Measurements from ENCODE around the gene CASP6.
"Not testable (repeated sequence)": the region's sequence is repeated elsewhere in the genome, so short reads cannot be mapped to it uniquely, and the experiment has no call there.

CASP6 gene

DNA sequence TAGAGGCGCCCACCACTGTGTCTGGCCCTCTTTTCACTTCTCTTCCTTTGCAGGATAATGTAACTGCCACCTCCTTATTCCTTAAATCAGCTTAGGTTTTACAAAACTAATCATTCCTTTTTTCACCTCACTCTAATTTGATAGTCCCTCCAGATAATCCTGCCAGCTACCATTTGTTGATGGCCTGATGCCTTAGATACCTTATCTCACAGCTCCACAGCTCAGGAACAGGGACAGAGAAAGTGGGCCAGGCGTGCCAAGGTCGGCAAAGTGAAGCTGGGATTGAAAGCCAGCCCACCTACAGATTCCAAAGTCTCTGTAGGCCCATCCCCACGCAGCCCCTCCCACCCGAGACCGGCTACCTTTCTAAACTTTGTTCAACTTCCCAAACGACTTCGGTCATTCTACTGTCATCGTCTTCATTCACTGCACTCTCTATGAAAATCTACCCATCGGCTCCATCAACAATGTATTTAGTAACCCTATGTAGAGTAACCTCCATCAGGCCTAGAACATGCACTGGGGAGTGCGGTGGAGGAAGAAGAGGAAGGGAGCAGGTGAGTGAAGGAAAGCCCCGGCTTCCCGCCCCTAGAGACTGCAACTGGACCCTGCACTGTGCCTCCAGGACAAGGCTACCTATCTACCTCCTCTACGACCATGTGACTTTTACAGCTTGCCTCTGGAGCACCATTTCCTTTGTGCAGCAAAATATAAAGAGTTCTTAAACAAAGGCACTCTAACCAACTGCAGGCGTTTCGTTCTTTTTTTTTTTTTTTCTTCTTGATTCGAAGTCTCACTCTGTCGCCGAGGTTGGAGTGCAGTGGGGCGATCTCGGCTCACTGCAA, 1.5 kb downstream of the CASP6 start:
- Histone ChIP-seq H3K9ac (ENCODE audit: low read depth, low read length) (peak overlapping the region; percentile 74), H3K4me1 (ENCODE audit: insufficient read depth, low read length) (no peaks in the 10 kb centered on the region), H3K36me3 (ENCODE audit: insufficient read depth, low read length) (no peaks in the 10 kb centered on the region; the same call in 1 of the 2 replicates), H3K9me3 (ENCODE audit: control insufficient read depth, insufficient read depth, low read length) (no peaks in the 10 kb centered on the region)

- Histone ChIP-seq H3K36me3 (ENCODE audit: insufficient read depth, low read length) (no peaks in the 10 kb centered on the region; the same call in 1 of the 2 replicates), H3K9me3 (ENCODE audit: control insufficient read depth, insufficient read depth, low read length) (no peaks in the 10 kb centered on the region), H3K9ac (ENCODE audit: low read depth, low read length) (no peak overlapping the region), H3K4me1 (ENCODE audit: insufficient read depth, low read length) (no peaks in the 10 kb centered on the region)
Observed at GRCh38 chr4:109699553-109700225, 3.6 kb downstream of the CASP6 start.

- no peaks in the 10 kb centered on the region for H3K9me3 ChIP-seq (ENCODE audit: control insufficient read depth, insufficient read depth, low read length)
- H3K36me3 ChIP-seq (ENCODE audit: insufficient read depth, low read length) = no peaks in the 10 kb centered on the region; the same call in 1 of the 2 replicates
- H3K4me1 ChIP-seq (ENCODE audit: insufficient read depth, low read length) = no peaks in the 10 kb centered on the region
- no peak overlapping the region for H3K9ac ChIP-seq (ENCODE audit: low read depth, low read length)
Observed at GRCh38 chr4:109698656-109699055, 4.6 kb downstream of the CASP6 start.

GRCh38 chr4:109691411-109691920, 11.8 kb downstream of the CASP6 start:
- Histone ChIP-seq H3K9me3 (ENCODE audit: control insufficient read depth, insufficient read depth, low read length) (no peaks in the 10 kb centered on the region), H3K36me3 (ENCODE audit: insufficient read depth, low read length) (peaks cover 3% of the 10 kb centered on the region; the same call in 1 of the 2 replicates), H3K4me1 (ENCODE audit: insufficient read depth, low read length) (no peaks in the 10 kb centered on the region), H3K9ac (ENCODE audit: low read depth, low read length) (no peak overlapping the region)

DNA sequence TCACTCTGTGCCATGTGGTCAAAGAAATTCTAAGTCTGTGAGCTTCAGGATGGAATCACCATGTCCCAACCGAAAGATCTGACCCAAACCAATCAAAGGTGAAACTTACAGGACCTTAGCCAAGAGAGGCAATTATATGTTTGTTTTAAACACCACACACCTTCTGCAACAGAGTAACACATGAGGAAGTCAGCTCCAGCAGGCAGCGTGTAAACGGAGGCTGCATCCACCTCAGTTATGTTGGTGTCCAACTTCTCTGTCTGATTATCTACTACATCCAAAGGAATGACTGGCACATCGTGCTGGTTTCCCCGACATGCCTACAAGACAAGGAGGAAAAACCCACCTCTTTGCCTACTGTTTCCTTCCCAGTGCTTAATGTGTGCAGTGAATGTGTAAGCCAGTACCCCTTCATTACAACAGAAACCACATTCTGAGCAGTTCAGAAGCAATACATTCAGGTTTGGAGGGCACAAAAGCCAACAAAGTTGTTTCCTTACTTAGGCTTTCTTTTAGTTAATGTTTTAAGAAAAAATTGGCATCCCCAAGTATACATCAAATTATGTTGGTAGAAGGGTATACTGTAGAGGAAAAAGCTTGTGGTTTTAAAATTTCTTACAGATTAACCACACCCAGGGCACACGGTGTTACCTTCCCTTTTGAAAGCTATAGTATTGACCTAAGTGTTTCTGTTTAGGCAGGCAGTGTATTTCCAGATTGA, 12.4 kb downstream of the CASP6 start:
- Histone ChIP-seq H3K36me3 (ENCODE audit: insufficient read depth, low read length) (peaks cover 3% of the 10 kb centered on the region; the same call in 1 of the 2 replicates), H3K9me3 (ENCODE audit: control insufficient read depth, insufficient read depth, low read length) (no peaks in the 10 kb centered on the region), H3K4me1 (ENCODE audit: insufficient read depth, low read length) (no peaks in the 10 kb centered on the region), H3K9ac (ENCODE audit: low read depth, low read length) (no peak overlapping the region)

DNA sequence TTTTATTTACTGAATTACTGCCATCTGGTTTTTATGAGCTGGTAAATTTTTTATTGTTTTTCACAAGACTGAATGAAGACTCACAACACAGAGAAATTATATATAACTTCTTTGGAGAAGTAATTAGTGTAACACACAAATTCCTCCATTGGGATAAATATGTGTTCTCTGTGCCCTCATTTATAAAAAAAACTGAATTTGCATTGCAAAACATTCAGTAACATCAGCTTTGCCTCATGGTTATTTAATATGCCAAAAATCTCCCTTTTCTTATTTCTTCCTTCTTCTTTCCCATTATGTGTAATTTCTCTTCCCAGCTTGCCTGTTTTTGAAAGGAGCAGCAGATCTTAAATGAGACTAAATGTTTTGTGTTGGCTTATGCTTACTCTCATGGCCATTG, 18.5 kb downstream of the CASP6 start:
- Histone ChIP-seq H3K4me1 (ENCODE audit: insufficient read depth, low read length) (peaks cover 10% of the 10 kb centered on the region), H3K36me3 (ENCODE audit: insufficient read depth, low read length) (no peaks in the 10 kb centered on the region), H3K9me3 (ENCODE audit: control insufficient read depth, insufficient read depth, low read length) (peaks cover 3% of the 10 kb centered on the region; the same call in 1 of the 2 replicates), H3K9ac (ENCODE audit: low read depth, low read length) (no peak overlapping the region)

DNA sequence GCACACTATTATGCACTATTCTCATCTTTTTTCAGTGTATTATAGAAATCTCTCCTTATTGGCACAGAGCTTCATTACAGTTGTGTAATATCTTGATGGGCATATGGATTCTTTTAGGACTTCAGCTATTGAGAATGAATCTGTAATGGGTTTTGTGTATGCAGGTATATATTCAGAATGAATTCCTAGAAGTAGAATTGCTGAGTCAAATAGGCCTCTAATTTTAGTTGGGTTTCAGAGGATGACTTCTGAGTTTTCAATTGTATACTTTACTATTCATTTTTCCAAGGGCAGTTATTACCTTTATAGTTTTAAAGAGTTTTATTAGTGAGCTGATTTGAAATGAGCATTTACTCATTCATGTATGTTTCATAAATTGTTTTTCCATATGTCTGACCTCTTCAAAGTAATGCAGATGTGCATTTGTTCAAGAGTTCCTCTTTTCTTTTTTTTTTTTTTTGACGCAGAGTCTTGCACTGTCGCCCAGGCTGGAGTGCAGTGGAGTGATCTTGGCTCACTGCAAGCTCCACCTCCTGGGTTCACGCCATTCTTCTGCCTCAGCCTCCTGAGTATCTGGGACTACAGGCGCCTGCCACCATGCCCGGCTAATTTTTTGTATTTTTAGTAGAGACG, 19.5 kb downstream of the CASP6 start:
- peaks cover 10% of the 10 kb centered on the region for H3K4me1 ChIP-seq (ENCODE audit: insufficient read depth, low read length)
- no peak overlapping the region for H3K9ac ChIP-seq (ENCODE audit: low read depth, low read length)
- no peaks in the 10 kb centered on the region for H3K36me3 ChIP-seq (ENCODE audit: insufficient read depth, low read length)
- H3K9me3 ChIP-seq (ENCODE audit: control insufficient read depth, insufficient read depth, low read length) = peaks cover 3% of the 10 kb centered on the region; the same call in 1 of the 2 replicates

DNA sequence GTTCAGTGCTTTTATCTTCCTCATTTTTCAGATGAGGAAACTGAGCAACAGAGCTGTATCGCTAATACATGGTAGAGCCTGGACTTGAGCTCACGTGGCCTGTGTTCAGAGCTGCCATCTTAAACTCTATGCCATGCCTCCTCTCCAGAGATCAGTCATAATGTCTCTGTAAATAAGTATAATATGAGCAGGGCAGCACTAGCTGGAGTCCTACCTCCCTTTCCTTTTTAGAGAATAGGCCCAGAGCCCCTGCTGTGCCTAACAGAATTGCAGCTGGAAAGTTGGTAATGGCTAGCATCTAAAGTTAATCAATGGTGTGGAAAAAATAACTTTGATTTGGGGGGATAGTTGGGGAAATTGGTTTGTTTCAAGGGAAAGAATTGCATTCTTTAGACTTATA, 20.4 kb downstream of the CASP6 start:
- Histone ChIP-seq H3K9ac (ENCODE audit: low read depth, low read length) (no peak overlapping the region), H3K36me3 (ENCODE audit: insufficient read depth, low read length) (no peaks in the 10 kb centered on the region), H3K9me3 (ENCODE audit: control insufficient read depth, insufficient read depth, low read length) (peaks cover 3% of the 10 kb centered on the region; the same call in 1 of the 2 replicates), H3K4me1 (ENCODE audit: insufficient read depth, low read length) (peaks cover 10% of the 10 kb centered on the region)

- not testable (repeated sequence) for H3K36me3 ChIP-seq (ENCODE audit: insufficient read depth, low read length); H3K9ac ChIP-seq (ENCODE audit: low read depth, low read length); H3K9me3 ChIP-seq (ENCODE audit: control insufficient read depth, insufficient read depth, low read length)
- peaks cover 10% of the 10 kb centered on the region for H3K4me1 ChIP-seq (ENCODE audit: insufficient read depth, low read length)
Observed at GRCh38 chr4:109678925-109679324, 24.3 kb downstream of the CASP6 start.

DNA sequence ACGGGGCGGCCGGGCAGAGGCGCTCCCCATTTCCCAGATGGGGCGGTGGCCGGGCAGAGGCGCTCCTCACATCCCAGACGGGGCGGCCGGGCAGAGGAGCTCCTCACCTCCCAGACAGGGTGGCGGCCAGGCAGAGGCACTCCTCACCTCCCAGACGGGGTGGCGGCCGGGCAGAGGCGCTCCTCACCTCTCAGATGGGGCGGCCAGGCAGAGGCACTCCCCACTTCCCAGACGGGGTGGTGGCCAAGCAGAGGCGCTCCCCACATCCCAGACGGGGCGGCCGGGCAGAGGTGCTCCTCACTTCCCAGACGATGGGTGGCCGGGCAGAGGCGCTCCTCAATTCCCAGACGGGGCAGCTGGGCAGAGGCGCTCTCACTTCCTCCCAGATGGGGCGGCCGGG, 24.8 kb downstream of the CASP6 start:
- peaks cover 10% of the 10 kb centered on the region for H3K4me1 ChIP-seq (ENCODE audit: insufficient read depth, low read length)
- H3K9me3 ChIP-seq (ENCODE audit: control insufficient read depth, insufficient read depth, low read length); H3K9ac ChIP-seq (ENCODE audit: low read depth, low read length); H3K36me3 ChIP-seq (ENCODE audit: insufficient read depth, low read length): not testable (repeated sequence)

GRCh38 chr4:109676886-109677285, 26.4 kb downstream of the CASP6 start:
- H3K4me1 ChIP-seq (ENCODE audit: insufficient read depth, low read length) = no peaks in the 10 kb centered on the region
- no peaks in the 10 kb centered on the region for H3K36me3 ChIP-seq (ENCODE audit: insufficient read depth, low read length)
- no peak overlapping the region for H3K9ac ChIP-seq (ENCODE audit: low read depth, low read length)
- H3K9me3 ChIP-seq (ENCODE audit: control insufficient read depth, insufficient read depth, low read length) = peaks cover 3% of the 10 kb centered on the region; the same call in 1 of the 2 replicates

DNA sequence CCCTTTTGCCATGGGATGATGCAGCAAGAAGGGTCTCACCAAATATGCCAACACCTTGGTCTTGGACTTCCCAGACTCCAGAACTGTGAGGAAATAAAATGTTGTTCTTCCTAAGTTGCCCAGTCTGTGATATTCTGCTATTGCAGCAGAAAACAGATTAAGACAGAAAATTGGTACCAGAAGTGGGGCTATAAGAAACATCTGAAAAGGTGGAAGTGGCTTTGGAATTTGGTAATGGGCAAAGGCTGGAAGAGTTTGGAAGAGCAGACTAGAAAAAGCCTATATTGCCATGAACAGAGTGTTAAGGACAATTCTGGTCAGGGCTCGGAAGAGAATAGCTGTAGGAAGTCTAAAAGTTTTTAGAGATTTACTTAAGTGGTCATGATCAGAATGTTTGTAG, 27.4 kb downstream of the CASP6 start:
- no peaks in the 10 kb centered on the region for H3K36me3 ChIP-seq (ENCODE audit: insufficient read depth, low read length)
- peaks cover 3% of the 10 kb centered on the region; the same call in 1 of the 2 replicates for H3K9me3 ChIP-seq (ENCODE audit: control insufficient read depth, insufficient read depth, low read length)
- no peak overlapping the region for H3K9ac ChIP-seq (ENCODE audit: low read depth, low read length)
- no peaks in the 10 kb centered on the region for H3K4me1 ChIP-seq (ENCODE audit: insufficient read depth, low read length)

DNA sequence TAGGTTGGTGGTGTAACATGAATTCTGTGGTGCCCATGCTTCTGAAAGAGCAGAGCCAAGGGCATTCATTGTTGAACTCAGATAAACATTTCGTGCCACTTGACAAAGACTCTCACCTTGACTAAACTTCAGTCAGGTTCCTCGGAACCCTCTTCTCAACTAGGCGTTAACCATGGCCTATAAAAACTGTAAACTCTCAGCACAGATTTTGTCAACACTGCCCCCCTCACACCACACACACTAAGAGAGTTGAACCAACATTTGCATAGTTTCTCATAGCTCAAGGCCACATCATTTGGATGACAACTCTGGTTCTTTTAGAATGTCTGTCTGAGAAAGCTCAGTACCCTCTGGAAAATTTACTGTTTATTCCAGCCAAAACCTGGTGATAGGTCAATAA, 28.1 kb downstream of the CASP6 start:
- Histone ChIP-seq H3K36me3 (ENCODE audit: insufficient read depth, low read length) (no peaks in the 10 kb centered on the region), H3K9me3 (ENCODE audit: control insufficient read depth, insufficient read depth, low read length) (peaks cover 3% of the 10 kb centered on the region; the same call in 1 of the 2 replicates), H3K9ac (ENCODE audit: low read depth, low read length) (no peak overlapping the region), H3K4me1 (ENCODE audit: insufficient read depth, low read length) (no peaks in the 10 kb centered on the region)

DNA sequence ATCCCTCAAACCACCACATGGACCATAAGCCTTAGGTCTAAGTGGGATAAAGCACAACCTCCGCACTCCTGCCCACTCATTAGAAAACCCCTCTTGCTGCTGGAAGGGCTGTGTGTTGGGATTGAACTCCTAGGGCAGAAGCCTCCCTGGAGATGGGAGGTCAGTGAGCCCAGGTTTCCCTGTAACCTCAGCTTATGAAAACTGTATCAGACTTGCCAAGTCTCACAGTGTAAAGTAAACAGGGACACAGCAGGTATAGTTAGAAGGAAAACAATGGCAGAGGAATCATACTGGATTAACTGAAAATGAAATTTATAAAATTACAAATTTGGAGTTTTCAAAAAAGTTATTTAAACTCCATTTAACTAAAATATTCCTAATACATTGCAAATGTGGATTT, 29.9 kb downstream of the CASP6 start:
- no peak overlapping the region for H3K9ac ChIP-seq (ENCODE audit: low read depth, low read length)
- no peaks in the 10 kb centered on the region for H3K36me3 ChIP-seq (ENCODE audit: insufficient read depth, low read length)
- H3K9me3 ChIP-seq (ENCODE audit: control insufficient read depth, insufficient read depth, low read length) = no peaks in the 10 kb centered on the region; the same call in 1 of the 2 replicates
- no peaks in the 10 kb centered on the region for H3K4me1 ChIP-seq (ENCODE audit: insufficient read depth, low read length)

Measured in ES-I3 (cell line).